ENCODE results near the gene ANKRD40CL. TPM values are rescaled to one million over a fixed set of nuclear protein-coding genes. Genes with fewer than 3 reads are reported as not detected.

ANKRD40CL gene
- total RNA-seq, 1 experiment from 2014 or later, result not detected

- Histone ChIP-seq H3K23me2 (ENCODE audit: insufficient read length, low read depth, low read length, poor library complexity, severe bottlenecking) (peaks cover 2% of the 10 kb centered on the region), H2BK20ac (ENCODE audit: low read depth, low read length, poor library complexity, severe bottlenecking) (no peak overlapping the region), H3K27ac (ENCODE audit: insufficient read length, low read depth, low read length) (no peak overlapping the region), H4K20me1 (ENCODE audit: control insufficient read depth, insufficient read depth, insufficient read length) (no peaks in the 10 kb centered on the region), H3K4ac (ENCODE audit: low read depth, low read length) (no peak overlapping the region), H3K79me1 (ENCODE audit: insufficient read depth, low read depth, low read length, poor library complexity, severe bottlenecking) (no peaks in the 10 kb centered on the region), H4K5ac (ENCODE audit: insufficient read length, low read depth, low read length) (no peak overlapping the region), H3K18ac (ENCODE audit: insufficient read length, low read depth, low read length) (no peak overlapping the region), H2BK120ac (ENCODE audit: low read depth, low read length, poor library complexity, severe bottlenecking) (no peak overlapping the region), H3K56ac (ENCODE audit: insufficient read length, low read depth, low read length) (no peak overlapping the region), H3K79me2 (ENCODE audit: insufficient read depth, low read length) (no peaks in the 10 kb centered on the region), H3K9ac (ENCODE audit: extremely low read depth, insufficient read length, low read length) (no peak overlapping the region), H3K27me3 (ENCODE audit: insufficient read depth, low read length) (no peaks in the 10 kb centered on the region), H2BK5ac (ENCODE audit: insufficient read length, low read length) (no peak overlapping the region), H4K8ac (replicated peaks; ENCODE audit: insufficient read length, low read depth, low read length) (no peak overlapping the region), H2AK5ac (ENCODE audit: insufficient read length, low read length) (no peak overlapping the region), H2BK12ac (ENCODE audit: insufficient read length, low read depth, low read length) (no peak overlapping the region), H3T11ph (ENCODE audit: low read length) (no peak overlapping the region), H3K4me2 (ENCODE audit: insufficient read depth, insufficient read length, low read length) (no peak overlapping the region), H3K9me3 (ENCODE audit: control insufficient read depth, low read depth, low read length) (no peaks in the 10 kb centered on the region), H3K4me1 (ENCODE audit: insufficient read depth, low read length) (no peaks in the 10 kb centered on the region), H4K91ac (ENCODE audit: insufficient read length, low read depth, low read length) (no peak overlapping the region), H3K23ac (ENCODE audit: insufficient read length, low read depth, low read length) (no peak overlapping the region), H2AFZ (ENCODE audit: low read length) (no peak overlapping the region), H3K14ac (ENCODE audit: insufficient read depth, low read length) (no peak overlapping the region), H2BK15ac (ENCODE audit: low read depth, low read length) (no peak overlapping the region)
- Mint-ChIP-seq H3K4me3 (no peak overlapping the region), H3K9me3 (no peaks in the 10 kb centered on the region), H3K27ac (no peak overlapping the region), H3K27me3 (ENCODE audit: low read depth) (no peaks in the 10 kb centered on the region), H3K4me1 (peaks cover 6% of the 10 kb centered on the region in 2 experiments; a peak in 3 of 4 replicates), H3K36me3 (ENCODE audit: insufficient read depth in 1 of 3, low read depth in 3 of 3) (no peaks in the 10 kb centered on the region; a peak in 1 of 7 replicates)
- TF ChIP-seq, protein P1, sequence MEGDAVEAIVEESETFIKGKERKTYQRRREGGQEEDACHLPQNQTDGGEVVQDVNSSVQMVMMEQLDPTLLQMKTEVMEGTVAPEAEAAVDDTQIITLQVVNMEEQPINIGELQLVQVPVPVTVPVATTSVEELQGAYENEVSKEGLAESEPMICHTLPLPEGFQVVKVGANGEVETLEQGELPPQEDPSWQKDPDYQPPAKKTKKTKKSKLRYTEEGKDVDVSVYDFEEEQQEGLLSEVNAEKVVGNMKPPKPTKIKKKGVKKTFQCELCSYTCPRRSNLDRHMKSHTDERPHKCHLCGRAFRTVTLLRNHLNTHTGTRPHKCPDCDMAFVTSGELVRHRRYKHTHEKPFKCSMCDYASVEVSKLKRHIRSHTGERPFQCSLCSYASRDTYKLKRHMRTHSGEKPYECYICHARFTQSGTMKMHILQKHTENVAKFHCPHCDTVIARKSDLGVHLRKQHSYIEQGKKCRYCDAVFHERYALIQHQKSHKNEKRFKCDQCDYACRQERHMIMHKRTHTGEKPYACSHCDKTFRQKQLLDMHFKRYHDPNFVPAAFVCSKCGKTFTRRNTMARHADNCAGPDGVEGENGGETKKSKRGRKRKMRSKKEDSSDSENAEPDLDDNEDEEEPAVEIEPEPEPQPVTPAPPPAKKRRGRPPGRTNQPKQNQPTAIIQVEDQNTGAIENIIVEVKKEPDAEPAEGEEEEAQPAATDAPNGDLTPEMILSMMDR (conservative IDR thresholded peaks at IDR 0.05), result no peak
- WGBS (ENCODE audit: extremely low coverage, insufficient read length, low lambda C conversion rate), result no CpG with 5 or more reads among the region's 2 CpGs
- DNase-seq, result no peak
Observed at GRCh38 chr17:50783905-50784304, 16.6 kb upstream of the ANKRD40CL start.

Measured in H9 (cell line).